IMR-90 (cell line): ENCODE measurements around the gene COPZ1.

Source experiments
- RAD21 ChIP-seq: IDR thresholded peaks from 2 replicates; pipeline ENCODE4 v1.6.1; 2012; ENCODE audit warnings: low read length, improper control_type of control experiment
- TF ChIP-seq, protein P1 (sequence below): conservative IDR thresholded peaks from 2 replicates; pipeline ENCODE4 v1.5.1; 2012; ENCODE audit warnings: mild to moderate bottlenecking, low read depth, low read length, improper control_type of control experiment

DNA sequence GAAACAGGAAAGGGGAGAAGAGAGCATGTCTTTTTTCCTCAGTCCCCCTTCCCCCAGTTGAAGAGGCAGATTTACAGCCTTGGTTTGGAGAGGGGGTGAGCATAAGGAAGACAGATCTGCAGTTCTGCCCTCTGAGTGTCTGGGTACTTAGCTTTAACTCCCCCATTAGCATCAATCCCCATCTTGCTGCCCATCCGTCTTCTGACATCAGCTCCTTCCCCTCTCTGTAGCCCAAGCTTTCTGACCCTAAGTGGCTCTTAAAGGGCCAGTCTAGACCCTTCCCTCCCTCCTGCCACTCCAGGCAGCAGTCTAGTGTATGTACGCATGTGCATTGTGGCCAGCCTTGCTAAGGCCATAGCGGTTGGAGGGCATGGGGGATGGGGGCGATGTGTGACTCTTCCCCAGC, 32.0 kb downstream of the COPZ1 start:
- TF ChIP-seq, protein P1, sequence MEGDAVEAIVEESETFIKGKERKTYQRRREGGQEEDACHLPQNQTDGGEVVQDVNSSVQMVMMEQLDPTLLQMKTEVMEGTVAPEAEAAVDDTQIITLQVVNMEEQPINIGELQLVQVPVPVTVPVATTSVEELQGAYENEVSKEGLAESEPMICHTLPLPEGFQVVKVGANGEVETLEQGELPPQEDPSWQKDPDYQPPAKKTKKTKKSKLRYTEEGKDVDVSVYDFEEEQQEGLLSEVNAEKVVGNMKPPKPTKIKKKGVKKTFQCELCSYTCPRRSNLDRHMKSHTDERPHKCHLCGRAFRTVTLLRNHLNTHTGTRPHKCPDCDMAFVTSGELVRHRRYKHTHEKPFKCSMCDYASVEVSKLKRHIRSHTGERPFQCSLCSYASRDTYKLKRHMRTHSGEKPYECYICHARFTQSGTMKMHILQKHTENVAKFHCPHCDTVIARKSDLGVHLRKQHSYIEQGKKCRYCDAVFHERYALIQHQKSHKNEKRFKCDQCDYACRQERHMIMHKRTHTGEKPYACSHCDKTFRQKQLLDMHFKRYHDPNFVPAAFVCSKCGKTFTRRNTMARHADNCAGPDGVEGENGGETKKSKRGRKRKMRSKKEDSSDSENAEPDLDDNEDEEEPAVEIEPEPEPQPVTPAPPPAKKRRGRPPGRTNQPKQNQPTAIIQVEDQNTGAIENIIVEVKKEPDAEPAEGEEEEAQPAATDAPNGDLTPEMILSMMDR = no peak
- no peak for TF ChIP-seq RAD21
